IMR-90 (cell line): ENCODE results near the gene ZNF598. TPM values are rescaled to one million over a fixed set of nuclear protein-coding genes. Genes with fewer than 3 reads are reported as not detected.

Source experiments
- ATAC-seq: fragments of 200-7000 bp; cut with Tn5 transposase; 2 replicates; pipeline ENCODE4 v1.9.1; 2020; ENCODE audit warnings: low read depth, mild to moderate bottlenecking, moderate library complexity
- BruUV-seq: library from RNA; stranded (reverse); fragments of 400-500 nt; replicated peaks from 2 replicates; lab custom pipeline; 2021; lab: Mats Ljungman, UMichigan
- CTCF ChIA-PET: fragments of 300-600 bp; formaldehyde crosslinking; extraction: SDS; loops from one replicate; lab custom pipeline; 2021; ENCODE audit warnings: antibody characterized with exemption; lab: Yijun Ruan, JAX
- POLR2A ChIA-PET: fragments of 300-600 bp; sonication (Branson Sonifier 250); formaldehyde crosslinking; loops from one replicate; lab custom pipeline; 2022; ENCODE audit warnings: antibody characterized with exemption; ENCODE audit not compliant: unreplicated experiment; lab: Charles Lee
- DNase-seq: peaks from one replicate; pipeline ENCODE4 v3.0.0; 2013
- H2AFZ ChIP-seq: replicated peaks from 2 replicates; pipeline ENCODE3; 2013; ENCODE audit warnings: low read length, mild to moderate bottlenecking; ENCODE audit not compliant: poor library complexity
- H2AK5ac ChIP-seq: 2 replicates; pipeline ENCODE4 v1.6.1; 2013; ENCODE audit warnings: low read depth, low read length, inconsistent platforms
- H2AK9ac ChIP-seq: replicated peaks from 2 replicates; pipeline ENCODE3; 2013; ENCODE audit warnings: mild to moderate bottlenecking, low read depth, low read length, moderate library complexity; ENCODE audit not compliant: poor library complexity
- H2BK120ac ChIP-seq: 2 replicates; pipeline ENCODE4 v1.6.1; 2013; ENCODE audit warnings: low read depth, low read length, inconsistent platforms
- H2BK15ac ChIP-seq: 3 replicates; pipeline ENCODE4 v1.6.1; 2013; ENCODE audit warnings: low read depth, low read length, inconsistent platforms
- H2BK20ac ChIP-seq: 2 replicates; pipeline ENCODE4 v1.6.1; 2013; ENCODE audit warnings: low read depth, mild to moderate bottlenecking, inconsistent platforms, low read length, moderate library complexity
- H2BK5ac ChIP-seq: 2 replicates; pipeline ENCODE4 v1.6.1; 2013; ENCODE audit warnings: mild to moderate bottlenecking, low read depth, low read length, inconsistent platforms; ENCODE audit not compliant: poor library complexity, severe bottlenecking
- H3K14ac ChIP-seq: replicated peaks from 2 replicates; pipeline ENCODE4 v1.6.1; 2013; ENCODE audit warnings: low read depth, low read length, inconsistent platforms
- H3K18ac ChIP-seq: 2 replicates; pipeline ENCODE4 v1.6.1; 2013; ENCODE audit warnings: low read depth, low read length, control low read depth
- H3K23ac ChIP-seq: 2 replicates; pipeline ENCODE4 v1.6.1; 2013; ENCODE audit warnings: low read depth, low read length, inconsistent platforms
- H3K27ac ChIP-seq: 2 replicates; pipeline ENCODE4 v1.5.1; 2013; ENCODE audit warnings: mild to moderate bottlenecking, control low read depth, low read length; ENCODE audit not compliant: insufficient read depth
- H3K27me3 ChIP-seq: 2 replicates; pipeline ENCODE4 v1.6.1; 2013; ENCODE audit warnings: low read length; ENCODE audit not compliant: control insufficient read depth, insufficient read depth
- H3K36me3 ChIP-seq: 2 replicates; pipeline ENCODE4 v1.6.1; 2013; ENCODE audit warnings: low read length, mixed read lengths; ENCODE audit not compliant: control insufficient read depth, insufficient read depth
- H3K4ac ChIP-seq: 2 replicates; pipeline ENCODE4 v1.6.1; 2013; ENCODE audit warnings: low read depth, low read length, inconsistent platforms
- H3K4me1 ChIP-seq: 2 replicates; pipeline ENCODE4 v1.6.1; 2013; ENCODE audit warnings: low read length, mixed read lengths; ENCODE audit not compliant: control insufficient read depth, insufficient read depth
- H3K4me2 ChIP-seq: 2 replicates; pipeline ENCODE4 v1.6.1; 2013; ENCODE audit warnings: low read depth, mild to moderate bottlenecking, control low read depth, low read length, moderate library complexity
- H3K4me3 ChIP-seq: 2 replicates; pipeline ENCODE4 v1.5.1; 2013; ENCODE audit warnings: low read depth, mild to moderate bottlenecking, control low read depth, low read length, moderate library complexity; ENCODE audit not compliant: insufficient read depth
- H3K56ac ChIP-seq: 2 replicates; pipeline ENCODE4 v1.6.1; 2013; ENCODE audit warnings: low read length, inconsistent platforms; ENCODE audit not compliant: insufficient read depth; ENCODE audit errors: extremely low read depth
- H3K79me1 ChIP-seq, 2 experiments: 2 replicates each; pipeline ENCODE4 v1.6.1; 2013; ENCODE audit warnings: low read length in 2 of 2, inconsistent platforms in 1 of 2, low read depth in 1 of 2
- H3K9ac ChIP-seq: 2 replicates; pipeline ENCODE4 v1.6.1; 2013; ENCODE audit warnings: low read depth, low read length, control low read depth
- H3K9me1 ChIP-seq: 2 replicates; pipeline ENCODE4 v1.6.1; 2013; ENCODE audit warnings: low read length, inconsistent platforms; ENCODE audit not compliant: insufficient read depth
- H3K9me3 ChIP-seq: 2 replicates; pipeline ENCODE4 v1.6.1; 2013; ENCODE audit warnings: low read length; ENCODE audit not compliant: control insufficient read depth, insufficient read depth
- H4K20me1 ChIP-seq: 2 replicates; pipeline ENCODE4 v1.6.1; 2013; ENCODE audit warnings: low read length, inconsistent platforms; ENCODE audit not compliant: insufficient read depth
- H4K5ac ChIP-seq: 2 replicates; pipeline ENCODE4 v1.6.1; 2013; ENCODE audit warnings: mild to moderate bottlenecking, low read depth, low read length, control low read depth
- H4K8ac ChIP-seq, 2 experiments: 2 replicates each; pipeline ENCODE4 v1.6.1; 2013; ENCODE audit warnings: low read depth in 2 of 2, low read length in 2 of 2, control low read depth in 1 of 2, inconsistent platforms in 1 of 2
- H4K91ac ChIP-seq: 2 replicates; pipeline ENCODE4 v1.6.1; 2013; ENCODE audit warnings: low read depth, low read length, inconsistent platforms; ENCODE audit not compliant: insufficient read depth
- CEBPB ChIP-seq: IDR thresholded peaks from 2 replicates; pipeline ENCODE4 v1.6.1; 2012; ENCODE audit warnings: low read depth, low read length, improper control_type of control experiment
- CHD1 ChIP-seq: IDR thresholded peaks from 2 replicates; pipeline ENCODE4 v1.6.1; 2012; ENCODE audit warnings: low read depth, low read length, improper control_type of control experiment
- FOS ChIP-seq: fragments of 150-350 bp; IDR thresholded peaks from 2 replicates; pipeline ENCODE4 v1.6.1; 2016; ENCODE audit warnings: low read depth, low read length
- MAFK ChIP-seq: IDR thresholded peaks from 2 replicates; pipeline ENCODE4 v1.6.1; 2012; ENCODE audit warnings: low read depth, low read length, improper control_type of control experiment
- RCOR1 ChIP-seq: IDR thresholded peaks from 2 replicates; pipeline ENCODE4 v1.6.1; 2012; ENCODE audit warnings: mild to moderate bottlenecking, low read length, improper control_type of control experiment; ENCODE audit not compliant: insufficient replicate concordance
- SMC3 ChIP-seq: fragments of 150-350 bp; IDR thresholded peaks from 2 replicates; pipeline ENCODE4 v1.6.1; 2016; ENCODE audit warnings: low read depth, mild to moderate bottlenecking, antibody characterized with exemption, low read length, moderate library complexity
- WGBS, 2 experiments: methylation state at CpG; one replicate each; pipeline versions ENCODE4 v1.1.5 to v1.1.7; 2013; ENCODE audit warnings: missing lambda C conversion rate in 2 of 2; ENCODE audit not compliant: insufficient read length in 1 of 2; ENCODE audit errors: extremely low coverage in 2 of 2; 5-methylcytosine and 5-hydroxymethylcytosine counted together
- dilution Hi-C: fragments of 300-500 bp; cut with HindIII; formaldehyde crosslinking; loops from one replicate; pipeline ENCODE4 v1.14.3; 2018; ENCODE audit warnings: low sequenced_read_pairs; ENCODE audit not compliant: unreplicated experiment
- in situ Hi-C: fragments of 300-500 bp; cut with MboI; formaldehyde crosslinking; loops from 3 replicates; pipeline ENCODE4 v1.14.3; 2019; ENCODE audit warnings: low sequenced_read_pairs, inconsistent platforms, mixed read lengths
- intact Hi-C: fragments of 100-400 bp; cut with micrococcal nuclease; formaldehyde crosslinking; loops from 2 replicates; pipeline ENCODE4 v1.10.0; 2022
- microRNA-seq, 2 experiments: library from miRNA; stranded (forward) in 1 of 2; unstranded in 1 of 2; fragments of 10-50 nt in 1 of 2; fragments of <30 nt in 1 of 2; gene quantifications in 1 of 2; microRNA quantifications in 1 of 2; one replicate each; pipeline versions ENCODE3 to v1.1.0; 2013 to 2020; ENCODE audit not compliant: insufficient read depth in 1 of 2, insufficient read length in 1 of 2, unreplicated experiment in 1 of 2
- polyA plus RNA-seq, 3 experiments: library from polyadenylated mRNA; depleted of rRNA; stranded (reverse); fragments of >200 nt; gene quantifications; 2 replicates each; pipeline ENCODE4 v1.2.3, GENCODE V29; 2012; ENCODE audit warnings: low replicate concordance in 1 of 3
- small RNA-seq, 5 experiments: library from RNA; depleted of rRNA; stranded (forward); fragments of <200 nt; gene quantifications; one replicate each; pipeline ENCODE3, GENCODE V24; 2012
- total RNA-seq: library from RNA; depleted of rRNA; stranded (reverse); fragments of >200 nt; gene quantifications from 2 replicates; pipeline ENCODE4 v1.2.3, GENCODE V29; 2012; rRNA removed
- TF ChIP-seq, protein P1 (sequence below): fragments of 150-350 bp; IDR thresholded peaks from 2 replicates; pipeline ENCODE4 v1.6.1; 2017; ENCODE audit warnings: mild to moderate bottlenecking, antibody characterized with exemption, low read length, low read depth

The ZNF598 gene
- total and polyA plus RNA-seq, 2 of the 4 experiments (the other 2 are of a cell fraction): 3.4 to 36.4 TPM

DNA sequence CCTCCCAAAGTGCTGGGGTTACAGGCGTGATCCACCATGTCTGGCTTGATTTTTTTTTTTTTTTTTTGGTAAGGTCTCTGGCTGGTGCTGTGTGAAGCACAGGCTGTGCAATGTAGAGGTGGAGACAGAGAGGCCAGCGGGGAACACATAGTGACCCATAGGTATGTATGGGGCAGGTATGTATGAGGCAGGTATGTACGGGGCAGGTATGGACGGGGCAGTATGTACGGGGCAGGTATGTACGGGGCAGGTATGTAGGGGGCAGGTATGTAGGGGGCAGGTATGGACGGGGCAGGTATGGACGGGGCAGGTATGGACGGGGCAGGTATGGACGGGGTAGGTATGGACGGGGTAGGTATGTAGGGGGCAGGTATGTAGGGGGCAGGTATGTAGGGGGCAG lies 60.1 kb downstream of the ZNF598 start:
- Histone ChIP-seq H3K27ac (no peak overlapping the region), H3K27me3 (no peaks in the 10 kb centered on the region), H2BK15ac (no peak overlapping the region), H3K4me3 (no peak overlapping the region), H3K4me1 (no peaks in the 10 kb centered on the region), H3K56ac (no peak overlapping the region), H3K79me1 (no peaks in the 10 kb centered on the region), H3K9me1 (no peaks in the 10 kb centered on the region), H3K9ac (no peak overlapping the region), H4K8ac (no peak overlapping the region), H2BK120ac (no peak overlapping the region), H3K4ac (no peak overlapping the region), H4K91ac (no peak overlapping the region), H3K23ac (no peak overlapping the region), H3K18ac (no peak overlapping the region), H3K36me3 (no peaks in the 10 kb centered on the region), H2BK5ac (no peak overlapping the region), H2AFZ (no peak overlapping the region), H2AK5ac (no peak overlapping the region), H4K20me1 (no peaks in the 10 kb centered on the region), H3K14ac (no peak overlapping the region), H3K9me3 (no peaks in the 10 kb centered on the region), H2AK9ac (no peak overlapping the region), H2BK20ac (no peak overlapping the region), H4K5ac (no peak overlapping the region), H3K4me2 (no peak overlapping the region)
- intact Hi-C loops: no loop called here
- ChIA-PET POLR2A (interaction anchor here (1.0 kb wide), 1 partner anchor 15 kb away, joined by 3 read pairs; the partner anchor contains the start of gene RPS2), CTCF (no interaction called here)
- WGBS, 2 experiments: 60% methylated on average over 1 of the region's 11 CpGs; no CpG with 5 or more reads in 1 of the 2 experiments
- dilution Hi-C loops: no loop called here
- no peak for ATAC-seq
- DNase-seq: no peak
- in situ Hi-C loops: no loop called here
- TF ChIP-seq MAFK (no peak), SMC3 (no peak), CEBPB (no peak), CHD1 (no peak), RCOR1 (no peak), FOS (no peak)
- TF ChIP-seq, protein P1, sequence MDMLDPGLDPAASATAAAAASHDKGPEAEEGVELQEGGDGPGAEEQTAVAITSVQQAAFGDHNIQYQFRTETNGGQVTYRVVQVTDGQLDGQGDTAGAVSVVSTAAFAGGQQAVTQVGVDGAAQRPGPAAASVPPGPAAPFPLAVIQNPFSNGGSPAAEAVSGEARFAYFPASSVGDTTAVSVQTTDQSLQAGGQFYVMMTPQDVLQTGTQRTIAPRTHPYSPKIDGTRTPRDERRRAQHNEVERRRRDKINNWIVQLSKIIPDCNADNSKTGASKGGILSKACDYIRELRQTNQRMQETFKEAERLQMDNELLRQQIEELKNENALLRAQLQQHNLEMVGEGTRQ: no peak
- BruUV-seq: no TSS peak

Small RNAs within 50 kb of the gene (microRNA-seq; reads per million reads assigned to microRNA genes)
- gene AC005363.2 (ENCODE audit: insufficient read depth, insufficient read length) (not detected), gene RN7SL219P (ENCODE audit: insufficient read depth, insufficient read length) (not detected), gene SNORA10 (ENCODE audit: insufficient read depth, insufficient read length) (not detected), gene SNORA64 (ENCODE audit: insufficient read depth, insufficient read length) (not detected)

Small RNAs within 50 kb of the gene (small RNA-seq; reads per million reads assigned to genes)
- gene AC005363.2: 0 to 0.41 (median 0) reads per million in 5 experiments
- 0 reads per million in 5 experiments for gene RN7SL219P
- gene SNORA10: 0 reads per million in 5 experiments
- 0 reads per million in 5 experiments for gene SNORA64

Other genes starting within 250 kb of the ZNF598 start
Only the 30 nearest of the 33 such genes appear.
- gene MRPS34, start 236.7 kb downstream of the ZNF598 start, total RNA-seq: 68.5 and 73.3 TPM in 2 replicates
- gene MRPS34, start 236.7 kb downstream of the ZNF598 start, polyA plus RNA-seq (2012; rRNA removed): 80.4 and 87.2 TPM in 2 replicates
- gene SPSB3, start 227.2 kb downstream of the ZNF598 start, total RNA-seq: 9.1 and 10.6 TPM in 2 replicates
- 30.8 and 34.0 TPM in 2 replicates for gene SPSB3, start 227.2 kb downstream of the ZNF598 start, polyA plus RNA-seq (2012; rRNA removed)
- gene NUBP2, start 226.9 kb downstream of the ZNF598 start, total RNA-seq: 51.1 and 131 TPM in 2 replicates
- gene NUBP2, start 226.9 kb downstream of the ZNF598 start, polyA plus RNA-seq (2012; rRNA removed): 62.6 and 75.9 TPM in 2 replicates
- gene IGFALS, start 216.1 kb downstream of the ZNF598 start, total RNA-seq: not detected in 2 replicates
- gene IGFALS, start 216.1 kb downstream of the ZNF598 start, polyA plus RNA-seq (2012; rRNA removed): not detected in 2 replicates
- gene HAGH, start 183.0 kb downstream of the ZNF598 start, total RNA-seq: 30.8 and 35.6 TPM in 2 replicates
- 52.2 and 58.6 TPM in 2 replicates for gene HAGH, start 183.0 kb downstream of the ZNF598 start, polyA plus RNA-seq (2012; rRNA removed)
- gene FAHD1, start 182.6 kb downstream of the ZNF598 start, total RNA-seq: 85.8 and 85.9 TPM in 2 replicates
- gene FAHD1, start 182.6 kb downstream of the ZNF598 start, polyA plus RNA-seq (2012; rRNA removed): 65.3 and 81.8 TPM in 2 replicates
- under 0.01 TPM in 1 of 2 replicates, not detected in the other for gene MEIOB, start 137.7 kb downstream of the ZNF598 start, total RNA-seq
- gene MEIOB, start 137.7 kb downstream of the ZNF598 start, polyA plus RNA-seq (2012; rRNA removed): 0.14 TPM in 1 of 2 replicates, not detected in the other
- gene HS3ST6, start 91.4 kb downstream of the ZNF598 start, total RNA-seq: not detected in 2 replicates
- gene HS3ST6, start 91.4 kb downstream of the ZNF598 start, polyA plus RNA-seq (2012; rRNA removed): not detected in 2 replicates
- 11.9 and 17.0 TPM in 2 replicates for gene MSRB1, start 66.6 kb downstream of the ZNF598 start, total RNA-seq
- 32.3 and 35.1 TPM in 2 replicates for gene MSRB1, start 66.6 kb downstream of the ZNF598 start, polyA plus RNA-seq (2012; rRNA removed)
- not detected in 2 replicates for gene RPL3L, start 55.1 kb downstream of the ZNF598 start, total RNA-seq
- not detected in 2 replicates for gene RPL3L, start 55.1 kb downstream of the ZNF598 start, polyA plus RNA-seq (2012; rRNA removed)
- 189 and 194 TPM in 2 replicates for gene NDUFB10, start 50.3 kb downstream of the ZNF598 start, total RNA-seq
- 220 and 287 TPM in 2 replicates for gene NDUFB10, start 50.3 kb downstream of the ZNF598 start, polyA plus RNA-seq (2012; rRNA removed)
- 2,703 and 2,852 TPM in 2 replicates for gene RPS2, start 45.0 kb downstream of the ZNF598 start, total RNA-seq
- 6,941 and 7,712 TPM in 2 replicates for gene RPS2, start 45.0 kb downstream of the ZNF598 start, polyA plus RNA-seq (2012; rRNA removed)
- gene RNF151, start 43.0 kb downstream of the ZNF598 start, total RNA-seq: not detected in 2 replicates
- gene RNF151, start 43.0 kb downstream of the ZNF598 start, polyA plus RNA-seq (2012; rRNA removed): not detected in 2 replicates
- gene TBL3, start 37.8 kb downstream of the ZNF598 start, total RNA-seq: 38.5 and 40.3 TPM in 2 replicates
- gene TBL3, start 37.8 kb downstream of the ZNF598 start, polyA plus RNA-seq (2012; rRNA removed): 60.8 and 61.5 TPM in 2 replicates
- gene NOXO1, start 28.4 kb downstream of the ZNF598 start, total RNA-seq: not detected in 2 replicates
- gene NOXO1, start 28.4 kb downstream of the ZNF598 start, polyA plus RNA-seq (2012; rRNA removed): 0.32 and 0.56 TPM in 2 replicates
- gene GFER, start 25.6 kb downstream of the ZNF598 start, total RNA-seq: 6.8 and 8.6 TPM in 2 replicates
- gene GFER, start 25.6 kb downstream of the ZNF598 start, polyA plus RNA-seq (2012; rRNA removed): 19.8 and 28.0 TPM in 2 replicates
- gene SYNGR3, start 19.9 kb downstream of the ZNF598 start, total RNA-seq: 1.8 and 1.9 TPM in 2 replicates
- 5.8 and 6.6 TPM in 2 replicates for gene SYNGR3, start 19.9 kb downstream of the ZNF598 start, polyA plus RNA-seq (2012; rRNA removed)
- 0.18 TPM in 1 of 2 replicates, not detected in the other for gene NPW, start 10.0 kb upstream of the ZNF598 start, total RNA-seq
- 2.0 and 3.7 TPM in 2 replicates for gene NPW, start 10.0 kb upstream of the ZNF598 start, polyA plus RNA-seq (2012; rRNA removed)
- gene NHERF2, start 17.1 kb upstream of the ZNF598 start, total RNA-seq: 18.6 and 20.8 TPM in 2 replicates
- gene NHERF2, start 17.1 kb upstream of the ZNF598 start, polyA plus RNA-seq (2012; rRNA removed): 77.8 and 96.6 TPM in 2 replicates
- gene NTHL1, start 38.0 kb upstream of the ZNF598 start, total RNA-seq: 22.8 and 28.1 TPM in 2 replicates
- 28.0 and 33.3 TPM in 2 replicates for gene NTHL1, start 38.0 kb upstream of the ZNF598 start, polyA plus RNA-seq (2012; rRNA removed)
- 22.8 and 31.4 TPM in 2 replicates for gene TSC2, start 38.2 kb upstream of the ZNF598 start, total RNA-seq
- 88.6 and 95.9 TPM in 2 replicates for gene TSC2, start 38.2 kb upstream of the ZNF598 start, polyA plus RNA-seq (2012; rRNA removed)
- 7.9 and 15.6 TPM in 2 replicates for gene PKD1, start 126.1 kb upstream of the ZNF598 start, total RNA-seq
- 97.3 and 118 TPM in 2 replicates for gene PKD1, start 126.1 kb upstream of the ZNF598 start, polyA plus RNA-seq (2012; rRNA removed)
- 1.1 TPM in 2 replicates for gene RAB26, start 138.8 kb upstream of the ZNF598 start, total RNA-seq
- gene RAB26, start 138.8 kb upstream of the ZNF598 start, polyA plus RNA-seq (2012; rRNA removed): 4.5 and 4.8 TPM in 2 replicates
- gene TRAF7, start 146.0 kb upstream of the ZNF598 start, total RNA-seq: 26.4 and 29.6 TPM in 2 replicates
- 52.6 and 55.1 TPM in 2 replicates for gene TRAF7, start 146.0 kb upstream of the ZNF598 start, polyA plus RNA-seq (2012; rRNA removed)
- gene CASKIN1, start 186.8 kb upstream of the ZNF598 start, total RNA-seq: not detected in 2 replicates
- gene CASKIN1, start 186.8 kb upstream of the ZNF598 start, polyA plus RNA-seq (2012; rRNA removed): 0.05 and 0.06 TPM in 2 replicates
- gene MLST8, start 195.6 kb upstream of the ZNF598 start, total RNA-seq: 34.4 and 50.3 TPM in 2 replicates
- 93.7 and 94.1 TPM in 2 replicates for gene MLST8, start 195.6 kb upstream of the ZNF598 start, polyA plus RNA-seq (2012; rRNA removed)
- 0.18 and 0.28 TPM in 2 replicates for gene BRICD5, start 201.0 kb upstream of the ZNF598 start, total RNA-seq
- gene BRICD5, start 201.0 kb upstream of the ZNF598 start, polyA plus RNA-seq (2012; rRNA removed): 0.94 and 1.5 TPM in 2 replicates
- 4.1 and 5.8 TPM in 2 replicates for gene PGP, start 205.0 kb upstream of the ZNF598 start, total RNA-seq
- gene PGP, start 205.0 kb upstream of the ZNF598 start, polyA plus RNA-seq (2012; rRNA removed): 9.4 and 13.5 TPM in 2 replicates
- 13.1 and 25.0 TPM in 2 replicates for gene E4F1, start 213.8 kb upstream of the ZNF598 start, total RNA-seq
- gene E4F1, start 213.8 kb upstream of the ZNF598 start, polyA plus RNA-seq (2012; rRNA removed): 33.0 and 39.6 TPM in 2 replicates
- gene DNASE1L2, start 226.6 kb upstream of the ZNF598 start, total RNA-seq: 0.18 and 0.28 TPM in 2 replicates
- gene DNASE1L2, start 226.6 kb upstream of the ZNF598 start, polyA plus RNA-seq (2012; rRNA removed): 0.75 and 1.5 TPM in 2 replicates